Measurements from ENCODE around the gene CASP2. TPM values are rescaled to one million over a fixed set of nuclear protein-coding genes. Genes with fewer than 3 reads are reported as not detected.
A peak's percentile ranks its signal among the peaks of the same experiment; 100 is the strongest.

Gene CASP2
- 100 to 1,000 TPM; 110 to 119 TPM for total RNA-seq

GRCh38 chr7:143287935-143288826 lies at the start of gene CASP2:
Gene CASP2, plus strand, starts transcription at chr7:143288351. Its CDS starts 105 bp downstream, at chr7:143288456.
- Mint-ChIP-seq H3K4me1 (peaks cover 29% of the 10 kb centered on the region), H3K9me3 (no peaks in the 10 kb centered on the region), H3K27ac (peak within 1 kb of the TSS; percentile 96), H3K27me3 (no peaks in the 10 kb centered on the region), H3K4me3 (peak within 1 kb of the TSS; percentile 98), H3K36me3 (ENCODE audit: low read depth) (peaks cover 47% of the 10 kb centered on the region)
- peak; percentile 92 for ATAC-seq (replicated peaks)

- peaks cover 14% of the 10 kb centered on the region for H3K4me1 Mint-ChIP-seq
- H3K9me3 Mint-ChIP-seq = peaks cover 24% of the 10 kb centered on the region
- peaks cover 15% of the 10 kb centered on the region for H3K27me3 Mint-ChIP-seq
- peak overlapping the region; percentile 49 for H3K27ac Mint-ChIP-seq
- no peak overlapping the region for H3K4me3 Mint-ChIP-seq
- ATAC-seq (replicated peaks) = peak; percentile 46
- H3K36me3 Mint-ChIP-seq (ENCODE audit: low read depth) = no peaks in the 10 kb centered on the region
Observed at GRCh38 chr7:143239813-143240212, 48.3 kb upstream of the CASP2 start.

DNA sequence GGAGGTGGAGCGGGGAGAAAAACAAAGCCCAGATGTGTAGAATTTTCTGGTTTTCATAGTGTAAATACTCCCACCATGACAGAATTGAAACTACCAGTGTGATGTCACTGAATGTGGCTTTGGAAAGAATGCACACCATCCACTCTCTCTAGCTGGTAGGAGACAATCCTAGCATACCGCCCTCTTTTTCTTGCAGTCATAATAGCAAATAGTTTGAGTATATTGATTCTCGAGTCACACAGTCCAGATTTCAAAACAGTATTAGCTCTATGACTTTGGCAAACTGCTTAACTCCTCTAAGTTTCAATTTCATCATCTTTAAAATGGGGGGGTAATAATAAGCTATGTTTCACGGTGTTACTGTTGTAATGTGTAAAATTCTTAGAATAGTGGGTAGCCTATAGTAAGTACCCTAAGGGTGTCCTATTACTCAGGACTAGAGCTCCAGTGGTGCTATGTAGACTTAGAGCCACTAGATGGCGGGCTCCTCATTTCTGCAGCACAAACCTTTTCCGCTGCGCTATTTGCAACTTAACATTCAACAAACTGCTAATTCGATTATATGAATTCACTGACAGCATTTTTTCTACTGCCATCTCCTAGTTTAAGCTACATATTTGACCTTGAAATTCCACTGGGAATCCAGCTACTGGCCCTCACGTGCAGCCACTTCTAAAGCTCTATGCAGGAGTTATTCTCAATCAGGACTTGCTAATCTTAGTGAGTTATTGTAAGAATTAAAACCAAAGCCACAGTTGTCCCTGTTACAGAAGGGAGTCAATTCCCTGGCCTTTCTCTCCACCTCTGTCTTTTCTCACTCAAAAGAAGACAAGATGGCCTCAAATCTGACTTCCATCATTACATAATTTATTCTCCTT lies 47.6 kb upstream of the CASP2 start:
- peak; percentile 71 for ATAC-seq (replicated peaks)
- peak overlapping the region; percentile 50 for H3K4me3 Mint-ChIP-seq
- peaks cover 20% of the 10 kb centered on the region for H3K9me3 Mint-ChIP-seq
- H3K4me1 Mint-ChIP-seq = peaks cover 18% of the 10 kb centered on the region
- peaks cover 11% of the 10 kb centered on the region for H3K27me3 Mint-ChIP-seq
- no peaks in the 10 kb centered on the region for H3K36me3 Mint-ChIP-seq (ENCODE audit: low read depth)
- H3K27ac Mint-ChIP-seq = peak overlapping the region; percentile 49

DNA sequence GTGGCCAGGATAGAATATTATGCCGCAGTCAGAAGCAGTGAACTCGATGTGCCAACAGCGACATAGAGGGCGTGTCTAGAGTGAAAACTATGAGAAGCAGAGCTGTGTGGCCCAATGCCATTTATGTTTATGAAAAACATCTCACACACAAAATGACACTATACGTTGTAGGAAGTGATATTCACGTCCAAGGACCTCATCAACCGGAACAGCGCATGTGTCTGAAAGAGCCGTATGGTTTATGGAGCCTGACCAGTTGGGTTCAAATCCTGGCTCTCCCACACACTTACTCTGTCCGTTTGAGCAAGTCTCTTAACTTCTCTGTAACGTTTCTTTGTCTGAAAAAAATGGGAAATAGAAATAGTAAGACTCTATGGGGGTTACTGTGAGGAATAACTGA lies 45.8 kb upstream of the CASP2 start:
- H3K4me1 Mint-ChIP-seq = peaks cover 36% of the 10 kb centered on the region
- H3K36me3 Mint-ChIP-seq (ENCODE audit: low read depth) = no peaks in the 10 kb centered on the region
- H3K9me3 Mint-ChIP-seq = peaks cover 2% of the 10 kb centered on the region
- peaks cover under 1% of the 10 kb centered on the region for H3K27me3 Mint-ChIP-seq
- H3K27ac Mint-ChIP-seq = no peak overlapping the region
- no peak overlapping the region for H3K4me3 Mint-ChIP-seq
- ATAC-seq (replicated peaks) = no peak

- no peaks in the 10 kb centered on the region for H3K36me3 Mint-ChIP-seq (ENCODE audit: low read depth)
- no peak overlapping the region for H3K27ac Mint-ChIP-seq
- no peaks in the 10 kb centered on the region for H3K27me3 Mint-ChIP-seq
- peaks cover 38% of the 10 kb centered on the region for H3K4me1 Mint-ChIP-seq
- ATAC-seq (replicated peaks) = no peak
- no peaks in the 10 kb centered on the region for H3K9me3 Mint-ChIP-seq
- no peak overlapping the region for H3K4me3 Mint-ChIP-seq
Observed at GRCh38 chr7:143243111-143243510, 45.0 kb upstream of the CASP2 start.

DNA sequence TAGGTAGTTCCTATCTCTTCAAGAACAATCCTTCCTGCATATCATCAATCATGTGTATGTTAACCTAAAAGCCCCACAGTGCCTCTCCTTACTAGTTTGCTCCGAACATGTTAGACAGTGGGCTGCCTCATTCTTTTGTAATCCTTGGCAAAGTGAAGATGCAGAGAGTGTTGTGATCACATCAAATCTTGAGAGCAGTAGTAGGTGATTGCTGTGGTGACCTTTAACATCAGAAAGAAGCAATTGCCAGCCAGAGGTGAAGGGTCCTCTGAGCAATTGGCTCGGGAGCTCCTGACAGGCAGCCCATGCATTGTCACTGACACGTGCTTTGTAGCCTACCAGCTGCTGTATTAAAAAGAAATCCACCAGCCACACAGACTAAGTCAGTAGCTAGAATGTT lies 44.5 kb upstream of the CASP2 start:
- Mint-ChIP-seq H3K4me1 (peaks cover 38% of the 10 kb centered on the region), H3K27ac (peak overlapping the region; percentile 68), H3K36me3 (ENCODE audit: low read depth) (no peaks in the 10 kb centered on the region), H3K4me3 (peak overlapping the region; percentile 63), H3K27me3 (no peaks in the 10 kb centered on the region), H3K9me3 (no peaks in the 10 kb centered on the region)
- ATAC-seq (replicated peaks) = no peak

DNA sequence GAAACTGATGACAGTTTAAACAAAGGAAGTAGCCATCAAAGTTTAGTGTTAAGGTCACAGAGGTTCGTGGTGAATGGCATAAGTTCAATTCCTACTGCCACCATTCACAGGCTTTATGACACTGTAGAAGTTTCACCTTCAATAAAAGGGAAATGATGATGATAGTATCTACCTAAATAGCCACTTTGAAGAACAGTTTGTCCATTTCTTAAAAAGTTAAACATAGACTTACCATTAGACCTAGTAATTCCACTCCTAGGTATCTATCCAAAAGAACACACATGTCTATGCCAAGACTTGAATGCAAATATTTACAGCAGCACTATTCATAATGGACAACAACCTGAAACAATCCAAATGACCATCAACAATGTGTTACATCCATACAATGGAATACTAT lies 43.8 kb upstream of the CASP2 start:
- Mint-ChIP-seq H3K27ac (peak overlapping the region; percentile 68), H3K4me1 (peaks cover 38% of the 10 kb centered on the region), H3K36me3 (ENCODE audit: low read depth) (no peaks in the 10 kb centered on the region), H3K9me3 (no peaks in the 10 kb centered on the region), H3K4me3 (peak overlapping the region; percentile 63), H3K27me3 (no peaks in the 10 kb centered on the region)
- ATAC-seq (replicated peaks) = no peak

DNA sequence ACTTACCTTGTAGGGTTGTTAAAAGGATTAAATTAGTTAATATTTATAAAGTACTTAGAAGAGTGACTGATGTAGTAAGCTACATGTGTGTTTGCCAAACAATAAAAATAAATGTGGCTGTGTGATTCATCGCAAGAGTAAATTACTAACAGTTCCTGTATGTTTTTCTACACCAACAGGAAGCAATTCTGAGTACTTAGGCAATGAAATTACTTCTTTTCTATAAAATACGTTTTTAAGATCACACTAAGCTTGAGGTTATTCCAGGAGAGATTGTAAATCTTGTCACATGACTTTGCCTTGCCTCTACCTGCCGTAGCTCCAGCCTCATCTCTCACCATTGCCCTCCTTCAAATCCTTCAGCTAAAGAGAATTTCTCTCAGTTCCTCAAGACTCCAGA lies 43.0 kb upstream of the CASP2 start:
- peak; percentile 81 for ATAC-seq (replicated peaks)
- Mint-ChIP-seq H3K4me1 (peaks cover 46% of the 10 kb centered on the region), H3K27ac (peak overlapping the region; percentile 86), H3K9me3 (no peaks in the 10 kb centered on the region), H3K27me3 (no peaks in the 10 kb centered on the region), H3K4me3 (peak overlapping the region; percentile 63), H3K36me3 (ENCODE audit: low read depth) (no peaks in the 10 kb centered on the region)

GRCh38 chr7:143247372-143247771 lies 40.8 kb upstream of the CASP2 start:
- Mint-ChIP-seq H3K27ac (peak overlapping the region; percentile 86), H3K36me3 (ENCODE audit: low read depth) (no peaks in the 10 kb centered on the region)

DNA sequence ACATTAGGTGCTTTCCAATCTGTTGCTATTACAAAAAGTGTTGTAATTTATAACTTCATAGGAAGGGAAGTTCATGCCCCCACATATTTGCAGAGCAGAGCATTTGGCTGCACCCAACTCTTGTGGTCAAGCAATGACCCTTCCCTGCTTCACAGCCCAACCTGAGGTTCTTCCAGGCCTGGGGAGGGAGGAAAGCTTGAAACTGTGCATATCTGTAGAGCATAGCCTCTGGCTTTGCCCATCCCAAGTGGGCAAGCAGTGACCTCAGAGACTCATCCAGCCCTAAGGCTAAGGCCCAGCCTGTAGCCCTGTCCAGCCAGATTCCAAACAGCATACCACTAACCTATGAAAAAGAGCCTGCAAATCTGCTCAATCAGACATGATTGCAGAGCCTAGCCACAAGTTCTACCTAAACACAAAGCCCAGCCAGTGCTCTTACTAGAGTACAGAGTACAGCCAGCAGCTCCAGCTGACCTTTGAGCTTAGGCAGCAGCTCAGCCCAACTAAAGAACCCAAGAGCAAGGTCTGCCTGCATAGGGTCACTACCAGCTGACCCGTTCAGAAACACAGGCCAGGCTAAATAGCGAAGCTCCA lies 39.3 kb upstream of the CASP2 start:
- peaks cover 12% of the 10 kb centered on the region for H3K9me3 Mint-ChIP-seq
- peaks cover 66% of the 10 kb centered on the region for H3K4me1 Mint-ChIP-seq
- H3K27ac Mint-ChIP-seq = peak overlapping the region; percentile 75
- peak overlapping the region; percentile 60 for H3K4me3 Mint-ChIP-seq
- H3K36me3 Mint-ChIP-seq (ENCODE audit: low read depth) = no peaks in the 10 kb centered on the region
- H3K27me3 Mint-ChIP-seq = no peaks in the 10 kb centered on the region
- no peak for ATAC-seq (replicated peaks)

More at GRCh38 chr7:143247372-143247771, 40.8 kb upstream of the CASP2 start:
- Mint-ChIP-seq H3K27me3 (no peaks in the 10 kb centered on the region), H3K4me3 (peak overlapping the region; percentile 63), H3K4me1 (peaks cover 64% of the 10 kb centered on the region), H3K9me3 (peaks cover 5% of the 10 kb centered on the region)
- no peak for ATAC-seq (replicated peaks)

GRCh38 chr7:143250199-143250598 lies 38.0 kb upstream of the CASP2 start:
- peaks cover 17% of the 10 kb centered on the region for H3K9me3 Mint-ChIP-seq
- no peak for ATAC-seq (replicated peaks)
- H3K27me3 Mint-ChIP-seq = no peaks in the 10 kb centered on the region
- H3K27ac Mint-ChIP-seq = peak overlapping the region; percentile 75
- no peaks in the 10 kb centered on the region for H3K36me3 Mint-ChIP-seq (ENCODE audit: low read depth)
- H3K4me1 Mint-ChIP-seq = peaks cover 68% of the 10 kb centered on the region
- H3K4me3 Mint-ChIP-seq = peak overlapping the region; percentile 60

DNA sequence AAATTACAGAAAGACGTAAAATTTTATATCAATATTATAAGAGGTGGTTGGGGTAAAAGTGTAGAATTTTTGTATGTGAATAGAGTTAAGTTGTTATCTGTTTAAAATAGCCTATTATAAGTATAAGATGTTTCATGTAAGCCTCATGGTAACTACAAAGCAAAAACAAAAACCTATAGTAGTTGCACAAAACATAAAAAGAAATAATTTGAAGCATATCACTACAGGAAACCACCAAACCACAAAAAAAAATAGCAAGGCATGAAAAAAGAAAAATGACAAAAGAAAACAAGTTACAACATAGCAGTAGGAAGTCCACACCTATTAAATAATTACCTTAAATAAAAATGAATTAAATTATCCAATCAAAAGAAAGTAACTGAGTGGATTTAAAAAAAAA lies 37.3 kb upstream of the CASP2 start:
- H3K27me3 Mint-ChIP-seq = no peaks in the 10 kb centered on the region
- peak overlapping the region; percentile 75 for H3K27ac Mint-ChIP-seq
- peak overlapping the region; percentile 60 for H3K4me3 Mint-ChIP-seq
- ATAC-seq (replicated peaks) = peak; percentile 42
- H3K9me3 Mint-ChIP-seq = peaks cover 17% of the 10 kb centered on the region
- peaks cover 68% of the 10 kb centered on the region for H3K4me1 Mint-ChIP-seq
- H3K36me3 Mint-ChIP-seq (ENCODE audit: low read depth) = no peaks in the 10 kb centered on the region

DNA sequence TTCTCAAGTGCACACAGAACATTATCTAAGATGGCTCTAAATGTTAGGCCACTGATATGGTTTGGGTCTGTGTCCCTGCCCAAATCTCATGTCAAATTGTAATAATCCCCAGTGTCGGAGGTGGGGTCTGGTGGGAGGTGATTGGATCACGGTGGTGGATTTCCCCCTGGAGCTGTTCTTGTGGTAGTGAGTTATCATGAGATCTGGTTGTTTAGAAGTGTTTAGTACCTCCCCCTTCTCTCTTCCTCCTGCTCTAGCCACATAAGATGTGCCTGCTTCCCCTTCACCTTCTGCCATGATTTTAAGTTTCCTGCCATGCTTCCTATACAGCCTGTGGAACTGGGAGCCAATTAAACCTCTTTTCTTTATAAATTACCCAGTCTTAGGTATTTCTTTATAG lies 36.1 kb upstream of the CASP2 start:
- H3K9me3 Mint-ChIP-seq = peaks cover 17% of the 10 kb centered on the region
- ATAC-seq (replicated peaks) = peak; percentile 78
- H3K27me3 Mint-ChIP-seq = no peaks in the 10 kb centered on the region
- H3K4me3 Mint-ChIP-seq = peak overlapping the region; percentile 60
- H3K36me3 Mint-ChIP-seq (ENCODE audit: low read depth) = no peaks in the 10 kb centered on the region
- peak overlapping the region; percentile 75 for H3K27ac Mint-ChIP-seq
- peaks cover 61% of the 10 kb centered on the region for H3K4me1 Mint-ChIP-seq

DNA sequence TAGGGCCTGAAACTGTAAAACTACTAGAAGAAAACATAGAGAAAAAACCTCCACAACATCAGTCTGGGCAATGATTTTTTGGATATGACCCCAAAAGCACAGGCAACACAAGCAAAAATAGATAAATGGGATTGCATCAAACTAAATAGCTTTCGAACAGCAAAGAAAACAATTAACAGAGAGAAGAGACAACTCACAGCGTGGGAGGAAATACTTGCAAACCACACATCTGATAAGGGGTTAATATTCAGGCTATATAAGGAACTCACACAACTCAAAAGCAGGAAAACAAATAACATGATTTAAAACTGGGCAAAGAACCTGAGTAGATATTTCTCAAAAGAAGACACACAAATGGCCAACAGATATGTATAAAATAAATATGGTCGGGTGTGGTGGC lies 32.6 kb upstream of the CASP2 start:
- Mint-ChIP-seq H3K27ac (peak overlapping the region; percentile 56), H3K27me3 (no peaks in the 10 kb centered on the region), H3K9me3 (peaks cover 17% of the 10 kb centered on the region), H3K4me3 (peak overlapping the region; percentile 38), H3K4me1 (peaks cover 53% of the 10 kb centered on the region), H3K36me3 (ENCODE audit: low read depth) (no peaks in the 10 kb centered on the region)
- ATAC-seq (replicated peaks) = no peak
